Activated CD8-positive, alpha-beta memory T cell treated with anti-CD3 and anti-CD28 coated beads, Interleukin-2, amount 10 ng/mL, durations not matched to agents 7 days and 5 days (primary cell): ENCODE data around the gene SLC25A2. TPM values are rescaled to one million over a fixed set of nuclear protein-coding genes. Genes with fewer than 3 reads are reported as not detected.
A peak's percentile ranks its signal among the peaks of the same experiment; 100 is the strongest.
"Not testable (repeated sequence)": the region's sequence is repeated elsewhere in the genome, so short reads cannot be mapped to it uniquely, and the experiment has no call there.

Experiments
- ATAC-seq: fragments of 150-1000 bp; cut with Tn5 transposase; one replicate; pipeline ENCODE4 v1.10.0; 2021; ENCODE audit warnings: moderate library complexity
- CTCF ChIA-PET: fragments of 350-600 bp; sonication (Branson Sonifier 250); formaldehyde crosslinking; loops from one replicate; lab custom pipeline; 2021; ENCODE audit warnings: antibody characterized with exemption; lab: Charles Lee
- DNase-seq: peaks from one replicate; pipeline ENCODE4 v3.0.0-alpha.2; 2020
- H3K27ac Mint-ChIP-seq: one replicate; pipeline ENCODE4 v1.8.0; 2021; ENCODE audit warnings: mild to moderate bottlenecking, mixed read lengths
- H3K27me3 Mint-ChIP-seq: one replicate; pipeline ENCODE4 v1.8.0; 2021; ENCODE audit warnings: mixed read lengths
- H3K36me3 Mint-ChIP-seq: one replicate; pipeline ENCODE4 v1.8.0; 2021; ENCODE audit warnings: mild to moderate bottlenecking, mixed read lengths
- H3K4me1 Mint-ChIP-seq: one replicate; pipeline ENCODE4 v1.8.0; 2021; ENCODE audit warnings: mixed read lengths
- H3K4me3 Mint-ChIP-seq: one replicate; pipeline ENCODE4 v1.8.0; 2021; ENCODE audit warnings: mild to moderate bottlenecking, moderate library complexity, mixed read lengths
- H3K9me3 Mint-ChIP-seq: one replicate; pipeline ENCODE4 v1.8.0; 2022; ENCODE audit warnings: low read depth, mixed read lengths
- total RNA-seq, 2 experiments: library from RNA; stranded (reverse); gene quantifications; one replicate each; pipeline ENCODE4 v1.2.3, GENCODE V29; 2021

SLC25A2 gene
- 1 to 10 TPM in 1 of 2 experiments, under 1 TPM in 1; 0.56 to 1.1 TPM for total RNA-seq

DNA sequence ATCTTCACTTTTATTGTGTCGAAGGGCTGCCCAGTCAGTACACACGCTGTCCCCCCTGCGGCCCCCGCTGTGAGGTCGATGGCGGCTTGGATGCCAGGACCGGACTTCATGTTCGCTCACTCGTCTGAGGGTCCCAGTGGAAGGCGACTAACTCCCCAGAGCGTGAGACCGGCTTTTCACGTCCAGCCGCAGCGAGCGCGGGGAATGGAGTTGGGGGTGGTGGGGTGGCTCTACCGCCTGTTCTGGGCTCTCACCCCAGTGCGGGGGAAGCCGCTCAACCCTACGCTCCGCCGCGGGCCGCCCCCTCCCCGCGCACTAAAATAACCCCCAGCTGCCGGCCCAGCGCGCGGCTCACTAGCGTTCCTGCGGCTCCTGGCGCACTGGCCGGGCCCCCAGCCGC is at the start of gene SLC25A2:
Gene SLC25A2, minus strand, starts transcription at position 294 of the 400 bp plus-strand sequence. Its CDS starts 184 bp downstream, at position 110.
- H3K4me3 Mint-ChIP-seq: no peak within 1 kb of the TSS
- no peak within 1 kb of the TSS for H3K27ac Mint-ChIP-seq
- CTCF ChIA-PET: no interaction called here
- ATAC-seq (no peak), DNase-seq (no peak)
- H3K9me3 Mint-ChIP-seq: peaks cover 20% of the 10 kb centered on the region
- H3K4me1 Mint-ChIP-seq: no peaks in the 10 kb centered on the region
- H3K27me3 Mint-ChIP-seq: no peaks in the 10 kb centered on the region
- H3K36me3 Mint-ChIP-seq: peaks cover 18% of the 10 kb centered on the region

- Mint-ChIP-seq H3K9me3 (peaks cover 17% of the 10 kb centered on the region), H3K36me3 (peaks cover 5% of the 10 kb centered on the region), H3K4me3 (no peak overlapping the region), H3K27ac (no peak overlapping the region), H3K27me3 (peaks cover 37% of the 10 kb centered on the region), H3K4me1 (no peaks in the 10 kb centered on the region)
- DNase-seq (no peak), ATAC-seq (no peak)
- CTCF ChIA-PET: no interaction called here
Measured at GRCh38 chr5:141351591-141351990, 47.7 kb upstream of the SLC25A2 start.

- H3K36me3 Mint-ChIP-seq: peaks cover 9% of the 10 kb centered on the region
- H3K4me3 Mint-ChIP-seq: peak within 1 kb of the TSS; percentile 26
- peaks cover 23% of the 10 kb centered on the region for H3K27me3 Mint-ChIP-seq
- DNase-seq (peak; percentile 58), ATAC-seq (no peak)
- no peak within 1 kb of the TSS for H3K27ac Mint-ChIP-seq
- peaks cover 13% of the 10 kb centered on the region for H3K9me3 Mint-ChIP-seq
- CTCF ChIA-PET: interaction anchor here (1.0 to 1.4 kb wide), 3 partner anchors 14 to 214 kb away, joined by 3 to 5 read pairs (median 3); partner anchors contain the start of genes PCDHGA10 and PCDHGA5
- no peaks in the 10 kb centered on the region for H3K4me1 Mint-ChIP-seq
Measured at GRCh38 chr5:141349917-141350619, 46.2 kb upstream of the SLC25A2 start, which contains the start of gene PCDHGB1. Gene PCDHGB1, plus strand, starts transcription at chr5:141350099. Its CDS starts 162 bp downstream, at chr5:141350261.

- H3K27ac Mint-ChIP-seq, DNase-seq, ATAC-seq, CTCF ChIA-PET, H3K4me1 Mint-ChIP-seq, H3K4me3 Mint-ChIP-seq, H3K36me3 Mint-ChIP-seq: not testable (repeated sequence)
- Mint-ChIP-seq H3K27me3 (peaks cover 24% of the 10 kb centered on the region), H3K9me3 (peaks cover 11% of the 10 kb centered on the region)
Measured at GRCh38 chr5:141346017-141346416, 42.2 kb upstream of the SLC25A2 start.

- Mint-ChIP-seq H3K4me1 (no peaks in the 10 kb centered on the region), H3K27me3 (peaks cover 18% of the 10 kb centered on the region), H3K9me3 (peaks cover 11% of the 10 kb centered on the region), H3K27ac (no peak overlapping the region), H3K36me3 (peaks cover 6% of the 10 kb centered on the region), H3K4me3 (no peak overlapping the region)
- CTCF ChIA-PET: interaction anchor here (2.2 kb wide), 1 partner anchor 26 kb away, joined by 6 read pairs; no protein-coding TSS in a partner anchor
- DNase-seq (no peak), ATAC-seq (no peak)
Measured at GRCh38 chr5:141345327-141345726, 41.5 kb upstream of the SLC25A2 start.

DNA sequence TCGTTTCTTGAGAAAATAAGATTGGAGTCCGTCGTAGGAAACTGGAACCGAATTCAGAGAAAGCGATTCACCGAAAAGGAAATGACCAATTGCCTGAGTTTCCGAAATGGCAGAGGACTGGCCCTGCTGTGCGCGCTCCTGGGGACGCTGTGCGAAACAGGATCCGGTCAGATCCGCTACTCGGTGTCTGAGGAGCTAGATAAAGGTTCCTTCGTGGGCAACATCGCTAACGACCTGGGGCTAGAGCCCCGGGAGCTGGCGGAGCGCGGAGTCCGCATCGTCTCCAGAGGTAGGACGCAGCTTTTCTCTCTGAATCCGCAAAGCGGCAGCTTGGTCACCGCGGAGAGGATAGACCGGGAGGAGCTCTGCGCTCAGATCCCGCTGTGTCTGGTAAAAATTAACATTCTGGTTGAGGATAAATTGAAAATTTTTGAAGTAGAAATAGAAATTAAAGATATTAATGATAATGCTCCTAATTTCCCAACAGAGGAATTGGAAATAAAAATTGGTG is 40.2 kb upstream of the SLC25A2 start:
- DNase-seq (no peak), ATAC-seq (no peak)
- Mint-ChIP-seq H3K4me1 (no peaks in the 10 kb centered on the region), H3K9me3 (peaks cover 11% of the 10 kb centered on the region), H3K36me3 (peaks cover 6% of the 10 kb centered on the region), H3K27me3 (peaks cover 23% of the 10 kb centered on the region), H3K27ac (no peak overlapping the region), H3K4me3 (peak overlapping the region; percentile 61)
- CTCF ChIA-PET: interaction anchor here (1.0 to 2.2 kb wide), 11 partner anchors 9 to 181 kb away, joined by 3 to 6 read pairs (median 3); partner anchors contain the start of genes PCDHGA4, PCDHGB5 and PCDHGB6

DNA sequence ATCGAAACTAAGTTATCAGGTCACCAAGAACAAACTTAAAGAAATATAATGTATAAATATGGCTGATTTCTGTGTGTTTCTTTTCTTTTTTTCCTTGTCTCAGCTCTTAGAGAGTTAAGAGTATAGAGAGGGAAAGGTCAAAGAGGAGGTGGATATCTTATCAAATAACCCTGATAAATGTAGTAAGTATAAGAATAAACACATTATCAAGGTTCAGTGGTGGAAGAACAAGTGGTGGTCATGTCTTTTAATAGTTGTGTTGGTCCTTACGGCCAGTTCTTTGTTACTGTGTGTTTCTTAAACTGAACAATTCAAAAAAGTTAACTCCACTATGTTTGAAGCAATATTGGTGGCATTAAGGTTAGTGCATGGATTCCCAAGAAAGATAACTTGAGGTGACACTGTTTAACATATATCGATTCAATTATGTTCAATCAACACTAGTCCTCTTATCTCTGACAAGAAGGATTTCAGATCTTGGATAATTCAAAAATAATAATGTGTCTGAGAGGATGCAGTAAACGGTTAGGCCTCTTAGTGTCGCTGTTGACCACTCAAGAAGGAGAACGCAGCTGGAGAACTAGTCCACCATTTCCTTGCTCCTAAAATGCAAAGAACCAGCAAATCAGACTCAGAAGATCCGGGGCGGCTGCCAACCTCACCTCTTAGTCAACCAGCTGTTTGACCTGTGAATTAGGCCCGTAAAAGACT is 39.5 kb upstream of the SLC25A2 start, which contains the start of gene PCDHGA3:
Gene PCDHGA3, plus strand, starts transcription at position 588 of the 711 bp plus-strand sequence. CDS start 205 bp downstream, outside the sequence.
- peaks cover 29% of the 10 kb centered on the region for H3K27me3 Mint-ChIP-seq
- no peak for ATAC-seq
- no peak within 1 kb of the TSS for H3K27ac Mint-ChIP-seq
- peak within 1 kb of the TSS; percentile 61 for H3K4me3 Mint-ChIP-seq
- no peaks in the 10 kb centered on the region for H3K4me1 Mint-ChIP-seq
- no peak for DNase-seq
- H3K36me3 Mint-ChIP-seq: peaks cover 8% of the 10 kb centered on the region
- CTCF ChIA-PET: interaction anchor here (1.0 to 2.2 kb wide), 9 partner anchors 12 to 182 kb away, joined by 3 to 6 read pairs (median 3); partner anchors contain the start of genes PCDHGA4 and PCDHGB5
- H3K9me3 Mint-ChIP-seq: peaks cover 11% of the 10 kb centered on the region

DNA sequence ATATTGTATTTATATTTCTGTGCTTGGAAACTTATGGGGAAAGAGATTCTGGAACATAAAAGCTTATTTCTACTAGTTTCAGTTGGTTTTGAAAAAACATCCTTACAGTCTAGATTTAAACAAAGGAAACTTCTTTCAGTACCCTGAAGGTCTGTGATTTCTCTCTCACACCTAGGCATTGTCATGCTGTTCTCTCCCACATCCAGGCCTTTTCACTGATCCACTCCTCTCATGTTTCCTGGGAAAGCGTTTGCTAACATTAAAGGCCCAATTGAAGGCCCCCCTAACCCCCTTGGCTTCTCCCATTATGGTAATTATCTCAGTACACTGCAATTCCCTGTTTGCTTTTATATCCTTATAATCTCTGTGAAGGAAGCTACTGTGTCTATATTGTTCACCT is 38.9 kb upstream of the SLC25A2 start:
- peaks cover 35% of the 10 kb centered on the region for H3K27me3 Mint-ChIP-seq
- CTCF ChIA-PET: interaction anchor here (1.3 kb wide), 1 partner anchor 55 kb away, joined by 3 read pairs; the partner anchor contains the start of gene PCDHGB5
- no peak overlapping the region for H3K27ac Mint-ChIP-seq
- DNase-seq (no peak), ATAC-seq (no peak)
- no peaks in the 10 kb centered on the region for H3K4me1 Mint-ChIP-seq
- no peak overlapping the region for H3K4me3 Mint-ChIP-seq
- peaks cover 15% of the 10 kb centered on the region for H3K9me3 Mint-ChIP-seq
- H3K36me3 Mint-ChIP-seq: peaks cover 8% of the 10 kb centered on the region

DNA sequence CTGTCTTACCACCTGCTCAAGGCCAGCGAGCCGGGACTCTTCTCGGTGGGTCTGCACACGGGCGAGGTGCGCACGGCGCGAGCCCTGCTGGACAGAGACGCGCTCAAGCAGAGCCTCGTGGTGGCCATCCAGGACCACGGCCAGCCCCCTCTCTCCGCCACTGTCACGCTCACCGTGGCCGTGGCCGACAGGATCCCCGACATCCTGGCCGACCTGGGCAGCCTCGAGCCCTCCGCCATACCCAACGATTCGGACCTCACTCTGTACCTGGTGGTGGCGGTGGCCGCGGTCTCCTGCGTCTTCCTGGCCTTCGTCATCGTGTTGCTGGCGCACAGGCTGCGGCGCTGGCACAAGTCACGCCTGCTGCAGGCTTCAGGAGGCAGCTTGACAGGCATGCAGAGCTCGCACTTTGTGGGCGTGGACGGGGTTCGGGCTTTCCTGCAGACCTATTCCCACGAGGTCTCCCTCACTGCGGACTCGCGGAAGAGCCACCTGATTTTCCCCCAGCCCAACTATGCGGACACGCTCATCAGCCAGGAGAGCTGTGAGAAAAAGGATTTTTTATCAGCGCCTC is 37.0 kb upstream of the SLC25A2 start:
- not testable (repeated sequence) for H3K4me1 Mint-ChIP-seq, ATAC-seq, H3K9me3 Mint-ChIP-seq

GRCh38 chr5:141338538-141339306 is 34.9 kb upstream of the SLC25A2 start, which contains the start of gene PCDHGA2:
Gene PCDHGA2, plus strand, starts transcription at chr5:141338760.
- no peak within 1 kb of the TSS for H3K27ac Mint-ChIP-seq
- no peak for DNase-seq

More for the DNA sequence above, 37.0 kb upstream of the SLC25A2 start:
- DNase-seq, H3K4me3 Mint-ChIP-seq, H3K36me3 Mint-ChIP-seq, H3K27ac Mint-ChIP-seq: not testable (repeated sequence)
- CTCF ChIA-PET: interaction anchor here (1.0 kb wide), 1 partner anchor 20 kb away, joined by 3 read pairs; the partner anchor contains the start of gene TAF7
- H3K27me3 Mint-ChIP-seq: peaks cover 44% of the 10 kb centered on the region

DNA sequence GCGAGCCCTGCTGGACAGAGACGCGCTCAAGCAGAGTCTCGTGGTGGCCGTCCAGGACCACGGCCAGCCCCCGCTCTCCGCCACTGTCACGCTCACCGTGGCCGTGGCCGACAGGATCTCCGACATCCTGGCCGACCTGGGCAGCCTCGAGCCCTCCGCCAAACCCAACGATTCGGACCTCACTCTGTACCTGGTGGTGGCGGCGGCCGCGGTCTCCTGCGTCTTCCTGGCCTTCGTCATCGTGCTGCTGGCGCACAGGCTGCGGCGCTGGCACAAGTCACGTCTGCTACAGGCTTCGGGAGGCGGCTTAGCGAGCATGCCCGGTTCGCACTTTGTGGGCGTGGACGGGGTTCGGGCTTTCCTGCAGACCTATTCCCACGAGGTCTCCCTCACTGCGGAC is 28.7 kb upstream of the SLC25A2 start:
- CTCF ChIA-PET: interaction anchor here (1.8 kb wide), 1 partner anchor 12 kb away, joined by 7 read pairs; the partner anchor contains the start of gene TAF7
- H3K27me3 Mint-ChIP-seq: peaks cover 58% of the 10 kb centered on the region
- ATAC-seq, H3K36me3 Mint-ChIP-seq, H3K4me3 Mint-ChIP-seq, H3K4me1 Mint-ChIP-seq, DNase-seq, H3K27ac Mint-ChIP-seq: not testable (repeated sequence)
- peaks cover 13% of the 10 kb centered on the region for H3K9me3 Mint-ChIP-seq

More at GRCh38 chr5:141338538-141339306, 34.9 kb upstream of the SLC25A2 start, which contains the start of gene PCDHGA2:
- CTCF ChIA-PET: interaction anchor here (1.3 to 1.4 kb wide), 2 partner anchors 9 kb away, joined by 4 to 6 read pairs; partner anchors contain the start of gene PCDHGA1
- ATAC-seq: no peak
- H3K4me1 Mint-ChIP-seq: no peaks in the 10 kb centered on the region
- peaks cover 54% of the 10 kb centered on the region for H3K27me3 Mint-ChIP-seq
- no peak within 1 kb of the TSS for H3K4me3 Mint-ChIP-seq
- H3K36me3 Mint-ChIP-seq: peaks cover 3% of the 10 kb centered on the region
- peaks cover 14% of the 10 kb centered on the region for H3K9me3 Mint-ChIP-seq
